Neural progenitor cell (in vitro differentiated cells): ENCODE data around the gene CDH12. TPM values are rescaled to one million over a fixed set of nuclear protein-coding genes. Genes with fewer than 3 reads are reported as not detected.
A peak's percentile ranks its signal among the peaks of the same experiment; 100 is the strongest.

Source experiments
- DNase-seq: peaks from one replicate; pipeline ENCODE4 v3.0.0-alpha.2; 2016; ENCODE audit warnings: low spot score
- H2AFZ ChIP-seq: fragments of 200-600 bp; sonication (generic); replicated peaks from 2 replicates; pipeline ENCODE4 v1.6.1; 2016; ENCODE audit warnings: antibody characterized with exemption
- H3F3A ChIP-seq: fragments of 200-600 bp; sonication (generic); 2 replicates; pipeline ENCODE4 v1.6.1; 2016; ENCODE audit warnings: antibody characterized with exemption, low read depth
- H3K27ac ChIP-seq: fragments of 200-600 bp; sonication (generic); 2 replicates; pipeline ENCODE4 v1.5.1; 2016; ENCODE audit warnings: mild to moderate bottlenecking
- H3K27me3 ChIP-seq: fragments of 200-600 bp; sonication (generic); 2 replicates; pipeline ENCODE4 v1.6.1; 2016; ENCODE audit warnings: mild to moderate bottlenecking, moderate library complexity
- H3K36me3 ChIP-seq: fragments of 200-600 bp; sonication (generic); 2 replicates; pipeline ENCODE4 v1.5.1; 2016
- H3K4me1 ChIP-seq: fragments of 200-600 bp; sonication (generic); 2 replicates; pipeline ENCODE4 v1.6.1; 2016; ENCODE audit warnings: mixed run types
- H3K4me2 ChIP-seq: fragments of 200-600 bp; sonication (generic); 2 replicates; pipeline ENCODE4 v1.6.1; 2016
- H3K4me3 ChIP-seq: fragments of 200-600 bp; sonication (generic); 2 replicates; pipeline ENCODE4 v1.5.1; 2016
- H3K79me2 ChIP-seq: fragments of 200-600 bp; sonication (generic); 2 replicates; pipeline ENCODE4 v1.6.1; 2016; ENCODE audit warnings: low read depth
- H3K9ac ChIP-seq: fragments of 200-600 bp; sonication (generic); 2 replicates; pipeline ENCODE4 v1.6.1; 2016
- H3K9me3 ChIP-seq: fragments of 200-600 bp; sonication (generic); 2 replicates; pipeline ENCODE4 v1.5.1; 2016; ENCODE audit warnings: low read depth
- H4K20me1 ChIP-seq: fragments of 200-600 bp; sonication (generic); 2 replicates; pipeline ENCODE4 v1.6.1; 2016; ENCODE audit warnings: low read depth
- H3K27ac Mint-ChIP-seq: 3 replicates; pipeline ENCODE4 v1.8.0; 2021; ENCODE audit warnings: mixed read lengths
- H3K27me3 Mint-ChIP-seq: 2 replicates; pipeline ENCODE4 v1.8.0; 2022; ENCODE audit warnings: low read depth, mild to moderate bottlenecking, inconsistent platforms, moderate library complexity, mixed read lengths; ENCODE audit not compliant: insufficient read depth
- H3K36me3 Mint-ChIP-seq: 3 replicates; pipeline ENCODE4 v1.8.0; 2021; ENCODE audit warnings: mixed read lengths
- H3K4me1 Mint-ChIP-seq: 3 replicates; pipeline ENCODE4 v1.8.0; 2021; ENCODE audit warnings: mixed read lengths
- H3K4me3 Mint-ChIP-seq: 3 replicates; pipeline ENCODE4 v1.8.0; 2021; ENCODE audit warnings: mild to moderate bottlenecking, moderate library complexity, mixed read lengths
- H3K9me3 Mint-ChIP-seq: 3 replicates; pipeline ENCODE4 v1.8.0; 2020; ENCODE audit warnings: mixed read lengths
- EZH2 ChIP-seq: fragments of 200-600 bp; sonication (generic); IDR thresholded peaks from 2 replicates; pipeline ENCODE4 v1.6.1; 2017; ENCODE audit warnings: antibody characterized with exemption, mild to moderate bottlenecking, moderate library complexity
- EZH2phosphoT487 ChIP-seq: fragments of 200-600 bp; sonication (generic); IDR thresholded peaks from 2 replicates; pipeline ENCODE4 v1.6.1; 2017; ENCODE audit warnings: antibody characterized with exemption
- total RNA-seq: library from RNA; depleted of rRNA; stranded (reverse); fragments of >200 nt; gene quantifications from 2 replicates; pipeline ENCODE4 v1.2.3, GENCODE V29; 2015; ENCODE audit warnings: low replicate concordance
- TF ChIP-seq, protein P1 (sequence below): fragments of 200-600 bp; sonication (generic); IDR thresholded peaks from 2 replicates; pipeline ENCODE4 v1.5.1; 2017; ENCODE audit warnings: antibody characterized with exemption, mild to moderate bottlenecking

CDH12 gene
- total RNA-seq, 1 donor from 2014 or later, result not detected

DNA sequence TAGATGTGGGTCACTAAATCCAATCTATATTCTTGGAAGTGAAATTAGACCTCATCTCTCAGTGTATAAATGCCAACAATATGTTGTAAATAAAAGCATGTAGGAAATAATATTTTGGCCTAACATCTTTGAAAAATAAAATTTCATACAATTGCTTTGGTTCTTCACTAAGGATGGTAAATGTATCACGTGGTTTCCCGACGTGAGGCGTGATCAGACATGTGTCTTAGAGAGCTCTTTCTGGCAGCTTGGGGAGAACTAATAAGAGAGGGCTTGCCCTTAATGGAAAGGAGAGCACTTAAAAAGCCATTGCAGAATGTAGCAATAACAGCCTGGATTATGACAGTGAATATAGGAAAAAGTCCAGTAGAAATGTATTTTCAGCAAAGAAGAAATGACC lies 602.6 kb downstream of the CDH12 start:
- Mint-ChIP-seq H3K9me3 (no peaks in the 10 kb centered on the region), H3K27me3 (no peaks in the 10 kb centered on the region), H3K4me3 (no peak overlapping the region), H3K4me1 (no peaks in the 10 kb centered on the region), H3K36me3 (no peaks in the 10 kb centered on the region), H3K27ac (no peak overlapping the region)
- Histone ChIP-seq H3K4me3 (no peak overlapping the region), H3K27ac (no peak overlapping the region), H3K9me3 (no peaks in the 10 kb centered on the region), H3K9ac (no peak overlapping the region), H3K4me1 (peaks cover 3% of the 10 kb centered on the region), H3K4me2 (no peak overlapping the region), H4K20me1 (no peaks in the 10 kb centered on the region), H3K27me3 (no peaks in the 10 kb centered on the region), H3K79me2 (no peaks in the 10 kb centered on the region), H3K36me3 (no peaks in the 10 kb centered on the region), H2AFZ (peak overlapping the region; percentile 55), H3F3A (no peaks in the 10 kb centered on the region)
- no peak for DNase-seq
- TF ChIP-seq EZH2 (no peak), EZH2phosphoT487 (no peak)
- TF ChIP-seq, protein P1, sequence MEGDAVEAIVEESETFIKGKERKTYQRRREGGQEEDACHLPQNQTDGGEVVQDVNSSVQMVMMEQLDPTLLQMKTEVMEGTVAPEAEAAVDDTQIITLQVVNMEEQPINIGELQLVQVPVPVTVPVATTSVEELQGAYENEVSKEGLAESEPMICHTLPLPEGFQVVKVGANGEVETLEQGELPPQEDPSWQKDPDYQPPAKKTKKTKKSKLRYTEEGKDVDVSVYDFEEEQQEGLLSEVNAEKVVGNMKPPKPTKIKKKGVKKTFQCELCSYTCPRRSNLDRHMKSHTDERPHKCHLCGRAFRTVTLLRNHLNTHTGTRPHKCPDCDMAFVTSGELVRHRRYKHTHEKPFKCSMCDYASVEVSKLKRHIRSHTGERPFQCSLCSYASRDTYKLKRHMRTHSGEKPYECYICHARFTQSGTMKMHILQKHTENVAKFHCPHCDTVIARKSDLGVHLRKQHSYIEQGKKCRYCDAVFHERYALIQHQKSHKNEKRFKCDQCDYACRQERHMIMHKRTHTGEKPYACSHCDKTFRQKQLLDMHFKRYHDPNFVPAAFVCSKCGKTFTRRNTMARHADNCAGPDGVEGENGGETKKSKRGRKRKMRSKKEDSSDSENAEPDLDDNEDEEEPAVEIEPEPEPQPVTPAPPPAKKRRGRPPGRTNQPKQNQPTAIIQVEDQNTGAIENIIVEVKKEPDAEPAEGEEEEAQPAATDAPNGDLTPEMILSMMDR, result no peak

DNA sequence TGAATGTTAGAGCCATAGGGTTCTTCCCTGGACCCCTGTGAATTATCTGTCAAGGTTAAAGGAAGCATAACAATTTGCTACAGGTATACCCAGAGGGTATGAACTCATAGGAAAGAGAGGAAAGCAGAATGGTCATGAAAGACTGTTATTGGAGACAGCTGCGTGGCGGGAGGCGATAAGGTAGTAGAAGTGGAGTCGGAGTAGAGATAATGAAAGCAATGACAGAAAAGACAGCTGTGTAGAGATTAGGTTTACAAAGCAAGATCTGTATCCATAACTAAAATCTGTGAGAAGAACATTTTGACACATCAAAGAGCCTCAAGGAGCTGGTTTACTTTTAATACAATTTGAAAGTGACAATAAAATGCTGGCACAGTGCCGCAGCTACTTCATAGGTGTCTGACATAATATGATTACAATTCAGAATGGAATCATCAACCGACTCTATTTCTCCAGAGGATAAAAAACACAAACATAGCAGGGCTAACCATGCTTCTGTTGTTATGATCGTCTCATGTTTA lies 603.9 kb downstream of the CDH12 start:
- H2AFZ ChIP-seq, result no peak overlapping the region
- H3K27ac ChIP-seq, result no peak overlapping the region
- no peak overlapping the region for H3K4me2 ChIP-seq
- no peaks in the 10 kb centered on the region for H3K9me3 ChIP-seq
- no peak overlapping the region for H3K4me3 Mint-ChIP-seq
- H3K4me1 Mint-ChIP-seq, result no peaks in the 10 kb centered on the region
- peaks cover 3% of the 10 kb centered on the region for H3K4me1 ChIP-seq
- TF ChIP-seq, protein P1, result no peak
- TF ChIP-seq EZH2 (no peak), EZH2phosphoT487 (no peak)
- no peaks in the 10 kb centered on the region for H3K36me3 Mint-ChIP-seq
- no peaks in the 10 kb centered on the region for H3K27me3 Mint-ChIP-seq
- no peak overlapping the region for H3K27ac Mint-ChIP-seq
- no peak for DNase-seq
- no peak overlapping the region for H3K9ac ChIP-seq
- H3K27me3 ChIP-seq, result no peaks in the 10 kb centered on the region
- no peaks in the 10 kb centered on the region for H4K20me1 ChIP-seq
- no peaks in the 10 kb centered on the region for H3K79me2 ChIP-seq
- no peaks in the 10 kb centered on the region for H3F3A ChIP-seq
- no peaks in the 10 kb centered on the region for H3K36me3 ChIP-seq
- H3K4me3 ChIP-seq, result no peak overlapping the region
- H3K9me3 Mint-ChIP-seq, result no peaks in the 10 kb centered on the region

DNA sequence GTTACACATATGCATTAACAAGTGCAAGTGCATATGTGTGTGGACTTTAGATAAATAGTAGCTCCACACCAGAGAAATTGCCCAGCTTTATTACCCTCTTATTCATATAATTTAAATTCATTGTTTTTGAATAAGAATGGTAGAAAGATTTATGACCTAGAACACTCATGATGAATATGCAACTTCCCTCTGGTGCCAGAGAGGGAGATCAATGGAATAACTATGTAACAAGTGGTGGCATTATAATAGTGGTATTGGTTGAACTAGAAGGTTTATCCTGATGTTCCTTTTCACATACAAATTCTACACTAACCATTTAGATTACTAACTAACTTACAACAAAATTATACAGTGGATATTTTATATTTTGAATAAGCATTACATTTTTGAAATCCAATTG lies 607.4 kb downstream of the CDH12 start:
- Histone ChIP-seq H3K27ac (no peak overlapping the region), H3K4me1 (no peaks in the 10 kb centered on the region), H3F3A (no peaks in the 10 kb centered on the region), H3K4me2 (no peak overlapping the region), H3K36me3 (no peaks in the 10 kb centered on the region), H3K4me3 (no peak overlapping the region), H4K20me1 (no peaks in the 10 kb centered on the region), H3K9me3 (no peaks in the 10 kb centered on the region), H3K27me3 (no peaks in the 10 kb centered on the region), H3K9ac (no peak overlapping the region), H2AFZ (no peak overlapping the region), H3K79me2 (no peaks in the 10 kb centered on the region)
- H3K9me3 Mint-ChIP-seq, result no peaks in the 10 kb centered on the region
- no peak overlapping the region for H3K4me3 Mint-ChIP-seq
- H3K36me3 Mint-ChIP-seq, result no peaks in the 10 kb centered on the region
- no peaks in the 10 kb centered on the region for H3K4me1 Mint-ChIP-seq
- TF ChIP-seq, protein P1, result no peak
- TF ChIP-seq EZH2phosphoT487 (no peak), EZH2 (no peak)
- DNase-seq, result no peak
- H3K27me3 Mint-ChIP-seq, result no peaks in the 10 kb centered on the region
- no peak overlapping the region for H3K27ac Mint-ChIP-seq
